Tibial nerve (tissue), 4 donors: ENCODE data around the gene INPPL1. TPM values are rescaled to one million over a fixed set of nuclear protein-coding genes. Genes with fewer than 3 reads are reported as not detected.

Experiments
- DNase-seq, 2 donors: peaks; one replicate each; pipeline ENCODE4 v3.0.0-alpha.2; 2019; ENCODE audit warnings: low spot score in 2 of 2
- H3K27ac ChIP-seq, 4 donors: fragments of 200-600 bp; sonication (generic) in 3 of 4; one replicate each; pipeline ENCODE4 v1.5.1; 2017 to 2019; ENCODE audit warnings: mild to moderate bottlenecking in 1 of 4
- H3K27me3 ChIP-seq, 2 donors: fragments of 200-600 bp; sonication (generic) in 1 of 2; one replicate each; pipeline versions ENCODE4 v1.5.1 to v1.6.0; 2017 to 2019
- H3K36me3 ChIP-seq, 3 donors: fragments of 200-600 bp; sonication (generic); one replicate each; pipeline ENCODE4 v1.5.1; 2018 to 2019
- H3K4me1 ChIP-seq, 4 donors: fragments of 200-600 bp; sonication (generic) in 3 of 4; one replicate each; pipeline ENCODE4 v1.5.1; 2017 to 2019
- H3K4me3 ChIP-seq, 4 donors: fragments of 200-600 bp; sonication (generic) in 3 of 4; one replicate each; pipeline ENCODE4 v1.5.1; 2017 to 2019; ENCODE audit warnings: mild to moderate bottlenecking in 1 of 4, moderate library complexity in 1 of 4
- H3K9me3 ChIP-seq, 4 donors: fragments of 200-600 bp; sonication (generic) in 3 of 4; one replicate each; pipeline ENCODE4 v1.5.1; 2017 to 2019
- EP300 ChIP-seq, 2 donors: sonication (generic); formaldehyde crosslinking; IDR thresholded peaks; one replicate each; pipeline ENCODE4 v1.6.1; 2017; ENCODE audit warnings: antibody characterized with exemption in 2 of 2, mild to moderate bottlenecking in 1 of 2
- POLR2A ChIP-seq, 2 donors: fragments of 450-650 bp; IDR thresholded peaks; one replicate each; pipeline ENCODE4 v1.6.1; 2017; ENCODE audit warnings: antibody characterized with exemption in 2 of 2, mild to moderate bottlenecking in 2 of 2, moderate library complexity in 2 of 2
- WGBS, 2 donors: methylation state at CpG; one replicate each; pipeline ENCODE4 v1.1.5; 2018; 5-methylcytosine and 5-hydroxymethylcytosine counted together
- total RNA-seq, 4 donors: library from RNA; depleted of rRNA; stranded (reverse); fragments of >200 nt; gene quantifications; one replicate each; pipeline ENCODE4 v1.1.0, GENCODE V29; 2016
- TF ChIP-seq, protein P1 (sequence below), 5 experiments: fragments of 200-600 bp in 3 of 5; fragments of 450-650 bp in 2 of 5; sonication (generic) in 3 of 5; IDR thresholded peaks; one replicate each; pipeline ENCODE4 v1.5.1; 2016 to 2019; ENCODE audit warnings: antibody characterized with exemption in 5 of 5, mild to moderate bottlenecking in 3 of 5, moderate library complexity in 2 of 5

Gene INPPL1
- total RNA-seq, 4 donors from 2014 or later: 73.6 to 137 (median 94.8) TPM

DNA sequence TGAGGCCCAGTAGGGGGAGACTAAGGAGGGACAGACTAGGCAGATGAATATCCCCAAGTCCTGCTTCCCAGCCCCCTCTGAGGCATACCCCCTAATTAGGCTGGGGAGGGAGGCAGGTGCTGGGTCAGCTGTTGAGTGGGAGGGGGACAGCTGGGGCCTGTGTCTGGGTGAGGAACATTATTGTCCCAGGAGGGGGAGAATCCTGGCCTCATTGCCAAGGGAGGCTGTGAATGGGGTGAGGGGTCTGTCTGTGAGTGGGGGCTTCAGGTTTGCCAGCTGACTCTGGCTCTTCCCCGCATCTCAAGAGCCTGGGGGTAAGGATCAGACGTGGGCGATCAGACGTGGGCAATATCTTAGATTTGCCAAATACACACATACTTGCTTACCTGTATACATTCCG is 2.1 kb downstream of the INPPL1 start:
- Histone ChIP-seq H3K27me3 (no peaks in the 10 kb centered on the region), H3K9me3 (no peaks in the 10 kb centered on the region), H3K4me3 (no peak overlapping the region), H3K4me1 (peaks cover 0 to 47% (median 31%) of the 10 kb centered on the region in 4 donors), H3K27ac (no peak overlapping the region), H3K36me3 (peaks cover 0 to 51% (median 21%) of the 10 kb centered on the region in 3 donors)
- WGBS, 2 donors: 77 to 85% methylated on average over 5 of the region's 5 CpGs
- TF ChIP-seq POLR2A (IDR thresholded peaks at IDR 0.05) (no peak), EP300 (IDR thresholded peaks at IDR 0.05) (no peak)
- TF ChIP-seq, protein P1, sequence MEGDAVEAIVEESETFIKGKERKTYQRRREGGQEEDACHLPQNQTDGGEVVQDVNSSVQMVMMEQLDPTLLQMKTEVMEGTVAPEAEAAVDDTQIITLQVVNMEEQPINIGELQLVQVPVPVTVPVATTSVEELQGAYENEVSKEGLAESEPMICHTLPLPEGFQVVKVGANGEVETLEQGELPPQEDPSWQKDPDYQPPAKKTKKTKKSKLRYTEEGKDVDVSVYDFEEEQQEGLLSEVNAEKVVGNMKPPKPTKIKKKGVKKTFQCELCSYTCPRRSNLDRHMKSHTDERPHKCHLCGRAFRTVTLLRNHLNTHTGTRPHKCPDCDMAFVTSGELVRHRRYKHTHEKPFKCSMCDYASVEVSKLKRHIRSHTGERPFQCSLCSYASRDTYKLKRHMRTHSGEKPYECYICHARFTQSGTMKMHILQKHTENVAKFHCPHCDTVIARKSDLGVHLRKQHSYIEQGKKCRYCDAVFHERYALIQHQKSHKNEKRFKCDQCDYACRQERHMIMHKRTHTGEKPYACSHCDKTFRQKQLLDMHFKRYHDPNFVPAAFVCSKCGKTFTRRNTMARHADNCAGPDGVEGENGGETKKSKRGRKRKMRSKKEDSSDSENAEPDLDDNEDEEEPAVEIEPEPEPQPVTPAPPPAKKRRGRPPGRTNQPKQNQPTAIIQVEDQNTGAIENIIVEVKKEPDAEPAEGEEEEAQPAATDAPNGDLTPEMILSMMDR (IDR thresholded peaks at IDR 0.05): no peak
- no peak for DNase-seq

DNA sequence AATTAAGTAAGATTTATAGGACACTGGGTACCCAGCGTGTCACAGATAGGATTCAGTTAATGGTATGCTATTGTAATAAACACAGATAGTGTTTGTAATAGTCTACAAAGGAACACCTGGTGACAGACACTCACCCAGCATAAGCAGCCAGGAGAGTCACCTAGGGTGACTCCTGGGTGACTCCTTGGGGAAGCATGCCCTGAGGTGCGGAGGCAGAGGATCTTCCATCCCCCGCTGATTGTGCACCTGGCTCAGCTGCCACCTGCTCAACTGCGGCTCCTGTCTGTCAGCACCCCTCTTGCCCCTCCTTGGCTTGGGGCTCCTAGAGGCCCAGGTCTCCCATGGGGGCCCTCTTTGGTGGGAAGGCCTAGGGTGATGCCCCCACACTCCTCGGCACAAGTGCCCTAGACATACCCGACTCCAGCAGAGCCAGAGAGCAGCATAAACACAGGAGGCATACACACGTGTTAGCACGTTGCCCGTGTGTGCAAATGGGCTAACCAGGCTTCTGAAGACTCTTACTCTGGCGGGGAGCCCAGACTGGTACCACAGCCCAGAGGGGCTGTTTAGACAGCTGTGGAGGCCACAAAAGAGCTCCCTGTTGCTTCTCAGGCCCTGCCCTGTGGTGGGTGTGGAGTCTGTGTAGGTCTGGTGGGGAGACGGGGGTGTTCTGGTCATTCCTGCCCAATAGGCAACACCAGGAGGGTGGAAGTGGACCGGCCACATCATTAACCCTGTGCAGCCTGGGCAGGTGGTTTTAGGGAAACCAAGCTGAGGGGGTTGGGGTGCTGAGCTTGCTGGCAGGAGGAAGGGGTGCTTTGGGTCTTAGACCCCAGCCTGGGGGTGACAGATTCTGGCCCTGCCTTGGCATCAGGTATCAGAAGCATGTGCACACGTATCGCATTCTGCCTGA is 3.0 kb downstream of the INPPL1 start:
- Histone ChIP-seq H3K9me3 (no peaks in the 10 kb centered on the region), H3K27ac (peak overlapping the region in 2 of 4 donors; percentile 34 to 43), H3K4me1 (peaks cover 0 to 40% (median 23%) of the 10 kb centered on the region in 4 donors), H3K4me3 (no peak overlapping the region), H3K27me3 (no peaks in the 10 kb centered on the region), H3K36me3 (peaks cover 0 to 59% (median 23%) of the 10 kb centered on the region in 3 donors)
- WGBS, 2 donors: 57 to 73% methylated on average over 9 to 13 of the region's 14 CpGs
- TF ChIP-seq EP300 (IDR thresholded peaks at IDR 0.05): no peak
- no peak for TF ChIP-seq POLR2A (IDR thresholded peaks at IDR 0.05)
- TF ChIP-seq, protein P1 (IDR thresholded peaks at IDR 0.05): no peak
- no peak for DNase-seq

DNA sequence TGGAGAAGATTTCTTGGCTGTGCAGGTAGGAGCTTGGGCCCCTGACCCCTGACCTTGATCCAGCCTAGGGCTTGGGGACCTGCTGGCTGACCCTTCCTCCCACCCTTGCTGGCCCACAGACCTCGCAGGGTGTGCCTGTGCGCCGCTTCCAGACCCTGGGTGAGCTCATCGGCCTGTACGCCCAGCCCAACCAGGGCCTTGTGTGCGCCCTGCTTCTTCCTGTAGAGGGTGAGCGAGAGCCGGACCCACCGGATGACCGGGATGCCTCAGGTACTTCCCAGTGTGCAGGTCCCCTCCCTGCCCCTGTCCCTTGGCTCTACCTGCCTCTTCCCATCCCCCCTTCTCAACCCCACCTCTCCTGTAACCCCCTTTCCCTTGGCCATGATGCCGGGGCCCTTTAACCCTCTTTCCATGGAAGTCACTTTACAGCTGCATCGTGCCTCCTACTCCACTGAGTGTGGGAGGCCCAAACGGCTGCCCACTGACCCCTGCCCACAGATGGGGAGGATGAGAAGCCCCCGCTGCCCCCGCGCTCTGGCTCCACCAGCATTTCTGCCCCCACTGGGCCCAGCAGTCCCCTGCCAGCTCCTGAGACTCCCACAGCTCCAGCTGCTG is 3.8 kb downstream of the INPPL1 start:
- TF ChIP-seq POLR2A (IDR thresholded peaks at IDR 0.05): no peak
- TF ChIP-seq, protein P1 (IDR thresholded peaks at IDR 0.05): peak in 2 of 5 experiments; percentile 11 to 13
- no peak for TF ChIP-seq EP300 (IDR thresholded peaks at IDR 0.05)
- Histone ChIP-seq H3K36me3 (peaks cover 0 to 67% (median 23%) of the 10 kb centered on the region in 3 donors), H3K27ac (peak overlapping the region in 1 of 4 donors; percentile 34), H3K27me3 (no peaks in the 10 kb centered on the region), H3K9me3 (no peaks in the 10 kb centered on the region), H3K4me1 (peaks cover 0 to 36% (median 21%) of the 10 kb centered on the region in 4 donors), H3K4me3 (no peak overlapping the region)
- WGBS, 2 donors: 70 to 76% methylated on average over 13 to 16 of the region's 16 CpGs
- no peak for DNase-seq

DNA sequence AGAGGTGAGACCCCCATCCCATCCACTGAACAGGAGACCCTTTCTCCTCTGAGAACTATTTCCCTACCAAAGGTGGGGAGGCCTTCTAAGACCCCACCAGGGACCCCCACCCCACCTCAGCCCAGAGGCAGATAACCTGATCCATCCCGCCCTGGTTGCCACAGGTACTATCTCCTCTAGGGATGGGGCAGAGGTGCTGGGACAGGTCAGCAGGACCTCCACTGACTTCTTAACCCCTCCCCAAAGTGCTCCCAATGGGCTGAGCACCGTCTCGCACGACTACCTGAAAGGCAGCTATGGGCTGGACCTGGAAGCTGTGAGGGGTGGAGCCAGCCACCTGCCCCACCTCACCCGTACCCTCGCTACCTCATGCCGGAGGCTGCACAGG is 4.3 kb downstream of the INPPL1 start:
- no peak overlapping the region for H3K27ac ChIP-seq
- WGBS, 2 donors: 87 to 89% methylated on average over 7 of the region's 7 CpGs
- no peak overlapping the region for H3K4me3 ChIP-seq
- peaks cover 0 to 72% (median 23%) of the 10 kb centered on the region in 3 donors for H3K36me3 ChIP-seq
- TF ChIP-seq EP300 (IDR thresholded peaks at IDR 0.05) (no peak), POLR2A (IDR thresholded peaks at IDR 0.05) (no peak)
- TF ChIP-seq, protein P1 (IDR thresholded peaks at IDR 0.05): no peak
- H3K4me1 ChIP-seq: peaks cover 0 to 36% (median 21%) of the 10 kb centered on the region in 4 donors
- no peaks in the 10 kb centered on the region for H3K27me3 ChIP-seq
- no peak for DNase-seq
- no peaks in the 10 kb centered on the region for H3K9me3 ChIP-seq
